Epithelial cell of esophagus (primary cell): ENCODE measurements around the gene IFNG-AS1.

Source experiments
- DNase-seq: peaks from one replicate; pipeline ENCODE4 v3.0.0; 2010; ENCODE audit warnings: low read depth
- H3K4me3 ChIP-seq: 2 replicates; pipeline ENCODE4 v1.5.1; 2011; ENCODE audit warnings: mild to moderate bottlenecking, low read length, control low read depth
- TF ChIP-seq, protein P1 (sequence below): IDR thresholded peaks from 2 replicates; pipeline ENCODE4 v1.5.1; 2011; ENCODE audit warnings: low read depth, mild to moderate bottlenecking, low read length, control low read depth, inconsistent platforms; ENCODE audit not compliant: insufficient read depth; ENCODE audit errors: missing control alignments

IFNG-AS1 gene

DNA sequence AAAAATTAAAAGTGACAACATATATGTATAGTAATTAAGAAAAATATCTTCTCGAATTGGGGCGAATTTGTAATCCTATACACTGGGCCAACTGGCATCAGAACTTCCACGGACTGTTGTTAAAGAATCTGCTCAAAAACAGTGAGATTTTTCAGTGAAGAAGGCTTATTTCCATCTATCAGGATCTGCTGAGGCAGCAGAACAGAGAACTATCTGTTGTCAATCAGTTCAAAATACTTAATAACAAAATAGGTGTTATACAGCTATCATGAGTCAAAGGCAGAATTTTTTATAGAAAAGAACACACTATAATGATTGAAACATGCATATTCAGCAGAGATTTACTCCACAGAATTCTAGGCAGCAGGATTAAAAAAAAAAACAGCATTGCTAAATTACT lies 41.9 kb downstream of the IFNG-AS1 start:
- no peak for DNase-seq
- no peak overlapping the region for H3K4me3 ChIP-seq
- TF ChIP-seq, protein P1, sequence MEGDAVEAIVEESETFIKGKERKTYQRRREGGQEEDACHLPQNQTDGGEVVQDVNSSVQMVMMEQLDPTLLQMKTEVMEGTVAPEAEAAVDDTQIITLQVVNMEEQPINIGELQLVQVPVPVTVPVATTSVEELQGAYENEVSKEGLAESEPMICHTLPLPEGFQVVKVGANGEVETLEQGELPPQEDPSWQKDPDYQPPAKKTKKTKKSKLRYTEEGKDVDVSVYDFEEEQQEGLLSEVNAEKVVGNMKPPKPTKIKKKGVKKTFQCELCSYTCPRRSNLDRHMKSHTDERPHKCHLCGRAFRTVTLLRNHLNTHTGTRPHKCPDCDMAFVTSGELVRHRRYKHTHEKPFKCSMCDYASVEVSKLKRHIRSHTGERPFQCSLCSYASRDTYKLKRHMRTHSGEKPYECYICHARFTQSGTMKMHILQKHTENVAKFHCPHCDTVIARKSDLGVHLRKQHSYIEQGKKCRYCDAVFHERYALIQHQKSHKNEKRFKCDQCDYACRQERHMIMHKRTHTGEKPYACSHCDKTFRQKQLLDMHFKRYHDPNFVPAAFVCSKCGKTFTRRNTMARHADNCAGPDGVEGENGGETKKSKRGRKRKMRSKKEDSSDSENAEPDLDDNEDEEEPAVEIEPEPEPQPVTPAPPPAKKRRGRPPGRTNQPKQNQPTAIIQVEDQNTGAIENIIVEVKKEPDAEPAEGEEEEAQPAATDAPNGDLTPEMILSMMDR = no peak

GRCh38 chr12:68031881-68032739 lies 42.9 kb downstream of the IFNG-AS1 start:
- H3K4me3 ChIP-seq = no peak overlapping the region
- TF ChIP-seq, protein P1 = no peak
- DNase-seq = no peak

DNA sequence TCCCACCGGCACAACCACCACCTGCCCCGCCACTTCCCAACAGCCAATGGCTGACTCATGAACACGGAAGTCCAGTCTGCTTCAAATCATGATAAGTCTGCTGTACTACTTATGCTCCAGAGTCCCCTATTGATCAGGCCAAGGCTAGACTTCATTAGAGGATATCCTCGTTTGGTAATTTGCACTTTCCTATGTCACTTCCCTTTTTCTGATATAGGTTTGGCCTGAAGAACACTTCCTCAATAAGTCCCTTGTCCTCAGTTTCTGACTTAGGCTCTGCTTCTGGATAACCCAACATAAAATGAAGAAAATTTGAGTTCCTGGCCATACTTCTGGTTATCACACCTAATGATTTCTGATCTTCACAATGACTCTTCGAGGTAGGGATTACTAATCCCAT lies 45.3 kb downstream of the IFNG-AS1 start:
- DNase-seq = no peak
- no peak overlapping the region for H3K4me3 ChIP-seq
- TF ChIP-seq, protein P1 = no peak

DNA sequence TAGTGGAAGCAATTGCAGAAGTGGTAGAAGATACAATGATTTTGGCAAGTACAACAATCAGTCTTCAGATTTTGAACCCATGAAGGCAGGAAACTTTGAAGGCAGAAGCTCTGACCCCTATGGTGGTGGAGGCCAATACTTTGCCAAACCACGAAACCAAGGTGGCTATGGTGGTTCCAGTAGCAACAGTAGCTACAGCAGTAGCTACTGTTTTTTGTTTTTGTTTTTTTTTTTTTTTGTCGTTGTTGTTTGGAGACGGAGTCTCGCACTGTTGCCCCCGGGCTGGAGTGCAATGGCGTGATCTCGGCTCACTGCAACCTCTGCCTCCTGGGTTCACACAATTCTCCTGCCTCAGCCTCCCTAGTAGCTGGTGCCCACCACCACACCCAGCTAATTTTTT lies 47.4 kb downstream of the IFNG-AS1 start:
- TF ChIP-seq, protein P1 = no peak
- DNase-seq = no peak
- no peak overlapping the region for H3K4me3 ChIP-seq

DNA sequence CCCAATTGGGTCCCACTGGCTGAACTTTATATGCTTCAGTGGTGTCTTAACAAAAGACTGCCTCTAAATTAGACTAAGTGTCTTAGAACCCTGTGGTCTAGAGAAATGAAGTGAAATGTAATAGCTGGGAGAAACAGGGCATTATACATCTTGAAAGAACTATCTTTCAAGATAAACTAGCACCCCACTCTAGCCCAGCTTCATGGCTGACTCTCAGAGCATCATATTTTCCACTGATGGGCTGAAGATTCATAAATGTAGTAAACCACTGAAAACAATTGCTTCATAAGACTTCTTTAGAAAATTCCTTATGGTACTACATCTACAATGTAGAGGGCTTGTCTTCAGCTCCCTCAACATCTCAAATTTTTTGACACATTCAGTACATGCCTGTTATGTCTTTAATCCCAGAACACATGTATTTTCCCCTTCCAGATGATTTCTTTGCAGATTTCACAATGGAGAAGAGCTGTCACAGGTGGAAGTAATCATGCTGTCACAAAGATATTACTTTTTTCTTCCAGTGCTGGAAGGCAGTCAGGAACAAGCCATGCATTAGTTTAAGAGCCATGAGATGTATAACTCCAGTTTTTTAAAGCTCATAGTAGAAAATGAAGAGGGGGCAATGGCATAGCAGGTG lies 48.5 kb downstream of the IFNG-AS1 start:
- TF ChIP-seq, protein P1 = no peak
- DNase-seq = no peak
- H3K4me3 ChIP-seq = no peak overlapping the region

DNA sequence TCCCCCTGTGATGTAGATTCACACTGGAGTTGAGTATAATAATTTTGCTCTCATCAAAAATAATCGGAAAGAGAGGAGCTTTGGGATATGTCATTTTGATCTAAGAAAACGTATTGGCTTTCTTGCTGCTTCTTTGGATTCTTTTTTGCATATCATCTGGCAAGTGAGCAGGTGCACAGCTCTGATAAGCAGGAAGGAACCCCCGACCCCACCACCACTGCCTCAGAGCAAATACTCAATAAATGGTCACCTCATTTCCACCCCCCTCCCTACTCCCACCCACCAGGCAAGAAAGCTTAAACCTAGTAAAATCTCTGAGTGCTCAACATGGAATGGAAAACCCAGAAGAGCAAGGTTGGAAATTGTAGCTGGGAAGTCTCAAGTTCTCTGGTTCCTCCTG lies 49.4 kb downstream of the IFNG-AS1 start:
- DNase-seq = no peak
- H3K4me3 ChIP-seq = no peak overlapping the region
- TF ChIP-seq, protein P1 = no peak
